GM21576 (cell line): Measurements from ENCODE around the gene PLOD3.

Experiments used
- ATAC-seq: cut with Tn5 transposase; IDR thresholded peaks from one replicate; pipeline ENCODE4 v1.9.1; 2021; ENCODE audit warnings: mild to moderate bottlenecking, moderate library complexity; ENCODE audit not compliant: unreplicated experiment

Gene PLOD3

DNA sequence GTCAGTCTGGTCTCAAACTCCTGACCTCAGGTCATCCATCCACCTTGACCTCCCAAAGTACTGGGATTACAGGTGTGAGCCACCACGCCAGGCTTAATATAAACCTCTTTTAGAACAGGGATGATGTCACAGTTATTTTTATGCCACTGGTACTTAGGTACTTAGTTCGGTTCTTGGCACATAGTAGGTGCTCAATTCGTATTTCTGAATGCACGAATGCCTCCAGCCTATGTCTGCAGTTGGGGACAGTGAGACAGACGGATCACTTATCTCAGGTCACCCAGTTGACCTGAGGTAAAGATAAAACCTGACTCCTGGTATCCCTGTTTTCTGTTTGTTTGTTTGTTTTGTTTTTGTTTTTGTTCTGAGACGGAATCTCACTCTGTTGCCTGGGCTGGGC is 31.2 kb downstream of the PLOD3 start:
- no peak for ATAC-seq

DNA sequence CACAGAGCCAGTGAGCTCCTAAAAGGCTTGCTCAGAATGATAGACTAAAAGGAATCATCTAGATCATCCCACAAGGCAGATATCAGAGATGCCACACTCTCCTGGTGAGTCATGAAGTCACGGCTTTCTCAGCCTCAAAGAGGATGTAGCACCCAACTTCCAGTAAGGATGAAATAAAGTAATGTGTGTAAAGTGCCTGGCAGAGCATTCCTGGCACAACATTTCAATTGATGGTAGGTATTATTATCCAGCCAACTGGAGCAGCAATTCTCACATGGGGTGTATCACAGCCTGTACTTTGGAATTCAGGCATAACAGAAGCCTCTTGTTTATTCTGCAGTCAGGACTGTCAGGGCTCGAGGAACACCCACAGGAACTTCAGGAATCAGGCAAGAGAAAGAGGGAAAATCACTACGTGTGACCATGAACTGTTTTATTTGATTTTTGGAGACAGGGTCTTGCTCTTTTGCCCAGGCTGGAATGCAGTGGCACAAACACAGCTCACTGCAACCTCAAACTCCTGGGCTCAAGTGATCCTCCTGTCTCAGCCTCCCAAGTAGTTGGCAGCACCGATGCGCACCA is 32.0 kb downstream of the PLOD3 start:
- ATAC-seq: no peak

DNA sequence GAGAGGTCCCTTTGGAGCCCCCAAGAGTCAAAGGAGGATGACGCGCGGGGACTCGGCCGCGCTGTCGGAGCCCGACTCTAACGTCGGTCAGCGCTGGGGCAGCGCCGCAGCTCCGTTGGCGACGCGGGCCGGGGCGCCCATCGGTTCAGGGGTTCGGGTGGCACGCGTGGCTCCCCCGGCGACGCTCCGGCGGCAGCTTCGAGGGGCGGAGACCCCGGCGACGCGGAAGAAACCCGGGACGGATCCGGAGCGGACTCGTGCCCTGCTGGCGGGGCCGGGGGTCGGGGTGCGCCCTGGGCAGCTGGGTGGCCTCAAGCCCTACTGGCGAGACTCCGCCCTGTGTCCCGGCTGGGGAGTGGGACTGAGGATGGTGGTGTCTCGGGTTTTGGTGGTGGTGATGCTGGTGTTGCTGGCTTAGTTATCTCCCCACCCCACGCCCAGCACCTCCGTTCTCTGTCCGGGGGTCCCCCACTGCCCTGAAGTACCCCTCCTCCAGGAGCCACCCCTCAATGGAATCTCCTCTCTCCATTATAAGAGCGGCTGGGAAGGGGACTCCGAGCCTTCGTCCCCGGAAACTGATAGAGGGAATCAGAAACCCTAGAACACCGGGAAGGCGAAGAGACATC is 37.1 kb downstream of the PLOD3 start, which contains the start of gene NAT16:
Gene NAT16 (minus strand): TSS at position 164 of the 626 bp plus-strand sequence. CDS start 5,486 bp downstream, outside the sequence.
- ATAC-seq: no peak

DNA sequence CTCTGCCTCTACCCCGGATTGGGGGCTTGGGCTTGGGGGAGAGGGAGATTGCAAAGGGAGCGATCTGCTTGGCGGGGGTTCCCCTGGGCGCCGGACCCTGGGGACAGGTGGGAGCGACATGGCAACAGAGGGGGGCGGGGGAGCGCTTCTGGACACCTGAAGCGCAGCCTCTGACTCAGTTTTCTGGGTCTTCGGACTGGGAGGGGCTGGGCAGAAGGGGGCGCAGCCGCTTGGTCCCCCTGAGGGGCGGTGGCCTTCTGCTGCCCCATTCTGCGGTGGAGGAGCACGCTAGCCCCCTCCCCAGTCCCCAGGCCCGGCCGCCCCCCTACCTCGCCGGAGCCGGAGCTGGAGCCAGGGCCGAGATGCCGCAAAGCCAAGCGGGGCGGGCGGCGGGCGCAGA is 37.7 kb downstream of the PLOD3 start:
- no peak for ATAC-seq

DNA sequence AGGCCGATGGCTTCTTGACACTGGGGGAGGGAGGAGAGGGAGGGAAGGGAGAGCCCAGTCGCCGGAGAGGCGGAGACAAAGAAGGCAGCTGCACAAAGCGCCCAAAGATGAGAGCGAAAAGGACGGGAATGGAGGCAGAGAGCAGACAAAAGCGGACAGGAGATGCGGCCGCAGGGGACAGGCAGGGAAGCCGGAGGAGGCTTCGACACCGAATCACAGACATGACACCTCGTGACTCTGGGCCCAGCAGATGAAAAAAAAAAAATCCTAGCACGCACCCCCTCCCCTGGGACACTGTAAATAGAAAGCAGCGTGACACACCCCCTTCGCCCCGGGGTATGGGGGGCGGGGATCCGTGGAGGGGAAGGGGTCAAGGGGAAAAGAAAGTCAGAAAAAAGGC is 38.3 kb downstream of the PLOD3 start:
- no peak for ATAC-seq

DNA sequence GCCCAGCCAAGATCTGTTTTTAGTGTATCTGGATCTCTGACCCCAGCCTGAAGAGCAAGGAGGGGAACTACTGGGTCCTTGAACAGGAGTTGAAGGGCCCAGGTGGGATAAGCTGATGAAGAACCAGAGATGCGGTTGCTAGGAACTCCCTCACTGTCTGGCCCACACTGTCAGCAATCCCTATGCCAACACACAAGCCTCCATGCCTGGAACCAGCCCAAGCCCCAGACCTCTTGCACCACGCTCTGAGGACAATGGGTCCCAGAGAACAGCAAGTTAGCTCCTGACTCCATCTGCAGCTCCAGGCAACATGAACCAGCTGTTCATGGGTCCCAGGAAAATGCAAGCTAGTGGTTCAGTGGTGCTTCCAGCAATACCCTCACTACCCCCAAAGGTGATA is 39.7 kb downstream of the PLOD3 start:
- ATAC-seq: no peak

DNA sequence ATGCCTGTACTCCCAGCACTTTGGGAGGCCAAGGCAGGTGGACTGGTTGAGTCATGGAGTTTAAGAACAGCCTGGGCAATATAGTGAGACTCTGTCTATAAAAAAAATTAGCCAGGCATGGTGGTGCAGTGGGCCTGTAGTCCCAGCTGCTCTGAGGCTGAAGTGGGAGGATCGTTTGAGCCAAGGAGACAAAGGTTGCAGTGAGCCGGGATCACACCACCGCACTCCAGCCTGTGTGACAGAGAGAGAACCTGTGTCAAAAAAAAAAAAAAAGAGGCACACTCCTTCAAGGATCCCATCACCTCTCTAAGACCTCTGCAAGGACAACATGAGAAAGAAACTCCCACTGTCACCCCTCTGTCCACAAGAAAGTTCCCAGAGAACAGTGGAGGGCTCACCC is 41.7 kb downstream of the PLOD3 start:
- ATAC-seq: no peak

DNA sequence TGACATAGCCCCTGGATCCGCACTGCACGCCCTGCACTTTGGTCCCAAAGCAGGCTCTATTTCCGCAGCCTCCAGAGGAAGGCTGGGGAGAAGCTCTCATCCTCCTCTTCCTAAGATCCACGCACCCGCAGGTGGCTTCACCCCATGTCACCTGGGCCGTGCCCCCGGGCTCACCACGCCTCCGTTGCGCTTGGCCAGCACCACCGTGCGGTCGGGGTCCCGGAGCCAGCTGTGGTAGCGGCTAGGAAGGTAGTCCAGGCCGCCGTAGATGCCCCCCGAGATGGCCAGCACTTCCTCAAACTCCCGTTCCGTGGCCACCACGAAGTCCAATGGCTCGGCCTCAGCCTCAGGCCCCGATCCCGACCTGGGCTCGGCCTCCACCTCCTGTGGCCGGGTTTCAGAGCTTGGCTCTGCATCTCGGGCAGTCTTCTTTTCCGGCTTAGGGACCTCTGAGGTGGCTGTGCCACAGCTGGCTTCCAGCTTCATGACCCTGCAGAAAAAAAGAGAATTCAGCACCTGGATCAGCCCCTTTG is 43.0 kb downstream of the PLOD3 start:
- ATAC-seq: no peak

DNA sequence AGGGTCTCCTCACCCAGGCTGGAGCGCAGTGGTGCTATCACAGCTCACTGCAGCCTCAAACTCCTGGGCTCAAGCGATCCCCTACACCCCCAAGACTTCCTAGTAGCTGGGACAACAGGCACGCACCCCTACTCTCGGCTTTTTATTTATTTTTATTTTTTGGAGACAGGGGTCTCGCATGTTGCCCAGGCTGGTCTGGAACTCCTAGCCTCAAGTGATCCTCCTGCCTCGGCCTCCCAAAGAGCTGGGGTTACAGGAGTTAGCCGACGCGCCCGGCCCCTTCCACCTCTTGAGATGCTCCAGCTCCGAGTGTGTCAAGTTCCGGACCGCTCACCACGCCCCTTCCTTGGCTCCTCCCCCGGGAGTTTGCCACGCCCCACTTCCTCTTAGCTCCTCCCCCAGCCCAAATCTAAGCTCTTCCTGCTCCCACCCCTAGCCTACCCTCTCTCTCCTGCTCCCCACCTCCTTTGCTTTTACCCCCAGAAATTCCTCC is 43.6 kb downstream of the PLOD3 start:
- no peak for ATAC-seq

DNA sequence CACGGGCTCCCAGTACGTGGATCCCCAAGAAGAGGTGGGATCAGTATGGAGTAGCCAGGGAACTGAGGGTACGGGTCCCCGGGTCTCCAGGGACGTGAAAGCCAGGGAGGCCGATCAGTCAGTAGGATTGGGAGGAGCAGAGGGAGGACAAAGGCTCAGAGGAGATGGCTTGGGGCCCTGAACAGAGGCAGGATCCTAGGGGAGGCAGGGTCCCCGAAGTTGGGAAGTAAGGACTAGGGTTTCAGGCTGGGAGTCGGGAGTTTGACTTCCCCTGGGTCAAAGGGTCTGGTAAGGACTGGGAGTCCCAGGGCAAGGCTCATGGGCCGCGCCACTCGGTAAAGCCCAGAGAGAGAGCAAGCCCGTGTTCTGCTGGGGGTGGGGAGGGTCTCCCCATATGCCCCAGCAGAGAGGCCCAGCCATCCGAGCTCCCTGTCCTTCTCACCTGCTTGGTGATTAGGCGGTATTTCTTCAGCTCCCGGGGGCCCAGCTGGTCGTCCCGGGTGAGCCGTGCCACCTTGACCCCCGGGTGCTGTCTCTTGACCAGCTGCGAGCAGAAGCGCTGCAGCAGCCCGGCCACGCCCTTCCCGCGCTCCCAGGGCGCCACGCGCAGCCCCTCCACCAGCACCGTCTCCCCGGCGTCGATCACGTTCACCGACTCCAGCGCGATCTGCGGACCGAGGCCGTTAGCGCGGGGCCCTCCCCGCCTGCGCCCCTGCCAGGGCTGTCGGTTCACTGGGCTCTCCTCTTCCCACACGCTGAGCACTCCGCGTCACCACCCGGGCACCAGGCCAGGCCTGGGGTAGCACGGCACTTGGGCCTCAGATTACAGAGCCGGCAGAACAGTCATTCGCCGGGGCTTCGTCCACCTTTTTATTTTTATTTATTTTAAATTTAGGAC is 44.3 kb downstream of the PLOD3 start:
- no peak for ATAC-seq

DNA sequence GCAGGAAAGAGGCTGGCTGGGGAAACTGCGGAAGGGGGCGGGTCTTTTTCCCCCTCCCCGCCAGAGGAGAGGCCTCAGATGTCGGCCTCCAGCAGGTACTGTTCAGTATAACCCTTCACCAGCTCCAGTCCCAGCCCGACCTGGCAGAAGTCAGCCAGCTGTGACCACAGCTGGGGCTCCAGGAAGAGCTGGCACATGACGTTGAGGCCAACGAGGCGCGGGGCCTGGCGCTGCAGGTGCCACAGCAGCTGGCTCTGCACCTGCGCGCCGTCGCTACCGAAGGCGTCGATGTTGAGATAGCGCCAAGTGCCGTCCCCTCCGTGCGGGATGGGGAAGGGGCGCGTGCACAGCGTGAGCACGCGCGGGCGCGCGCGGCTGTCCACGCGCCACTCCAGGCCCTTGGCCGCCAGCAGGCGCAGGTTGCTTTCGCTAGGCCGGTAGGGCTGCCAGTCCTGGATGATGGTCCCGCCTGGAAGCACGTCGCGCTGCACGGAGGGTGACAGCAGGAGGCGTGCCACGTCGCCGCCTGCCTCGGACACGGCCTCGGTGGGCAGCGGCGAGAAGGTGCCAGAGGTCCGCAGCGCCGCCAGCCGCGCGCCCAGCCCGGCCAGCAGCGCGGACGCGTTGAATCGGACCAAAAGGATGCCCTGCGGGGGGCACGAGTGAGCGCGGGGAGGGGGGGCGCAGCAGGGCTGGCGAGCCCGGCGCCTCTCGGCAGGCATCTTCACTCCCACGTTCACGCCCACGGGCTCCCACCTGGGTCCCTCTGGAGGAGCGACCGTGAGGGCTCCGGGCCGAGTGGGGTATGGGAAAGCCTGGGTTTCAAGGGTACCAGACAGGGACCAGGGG is 45.2 kb downstream of the PLOD3 start:
- no peak for ATAC-seq

DNA sequence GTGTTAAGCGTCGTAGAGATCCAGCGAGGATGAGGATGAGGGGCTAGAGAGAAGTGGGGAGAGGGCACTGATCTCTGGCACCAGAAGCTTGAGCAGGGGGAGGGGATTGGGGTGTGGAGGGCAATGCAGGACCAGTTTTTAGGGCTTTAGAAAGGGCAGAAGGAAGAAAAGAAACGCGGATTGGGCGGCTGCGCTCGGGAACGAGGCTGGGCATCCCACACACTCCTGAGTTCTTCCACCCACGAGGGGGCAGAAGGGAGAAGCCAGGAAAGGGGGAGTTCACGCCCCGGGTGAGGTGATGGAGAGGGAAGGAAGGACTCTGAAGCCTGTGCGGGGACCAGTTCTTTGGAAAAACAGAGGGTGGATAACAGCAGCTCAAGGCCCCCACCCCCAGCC is 45.9 kb downstream of the PLOD3 start:
- ATAC-seq: no peak

DNA sequence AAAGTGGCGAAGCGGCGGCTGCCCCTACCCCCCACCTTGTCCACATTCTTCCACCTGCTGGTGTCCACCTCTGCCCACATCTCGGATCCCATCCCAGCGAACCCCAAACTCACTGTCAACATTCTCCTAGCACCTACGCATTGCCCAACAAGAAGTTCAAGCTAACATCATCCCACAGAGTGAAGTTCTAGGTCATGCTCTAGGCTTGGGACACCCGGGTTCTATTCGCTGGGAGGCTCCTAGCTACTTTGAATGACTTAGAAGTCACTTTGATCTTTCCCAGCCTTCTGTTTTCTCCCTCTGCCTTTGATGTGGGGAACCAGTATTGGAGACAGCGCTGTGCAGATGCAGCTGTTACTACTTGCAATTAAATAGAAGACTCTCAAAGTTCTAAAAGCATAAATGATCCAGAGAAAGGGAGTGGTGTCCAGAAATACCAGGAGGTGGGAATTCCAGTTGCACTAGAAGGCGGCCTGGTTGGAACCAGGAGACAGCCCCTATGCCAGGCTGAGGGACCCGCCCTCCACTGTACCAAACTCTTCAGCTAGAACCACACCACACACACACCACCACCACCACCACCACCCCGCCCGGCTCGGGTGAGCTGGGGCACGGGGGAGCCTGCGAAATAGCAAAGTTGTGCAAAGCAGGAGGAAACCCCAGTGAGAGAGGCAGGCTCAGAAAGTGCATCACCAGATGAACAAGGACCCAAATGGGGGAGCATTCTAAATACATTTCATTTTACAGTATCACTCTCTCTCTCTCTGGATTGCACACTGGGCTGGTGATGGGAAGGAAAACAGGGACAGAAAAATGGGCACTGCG is 46.6 kb downstream of the PLOD3 start:
- no peak for ATAC-seq

DNA sequence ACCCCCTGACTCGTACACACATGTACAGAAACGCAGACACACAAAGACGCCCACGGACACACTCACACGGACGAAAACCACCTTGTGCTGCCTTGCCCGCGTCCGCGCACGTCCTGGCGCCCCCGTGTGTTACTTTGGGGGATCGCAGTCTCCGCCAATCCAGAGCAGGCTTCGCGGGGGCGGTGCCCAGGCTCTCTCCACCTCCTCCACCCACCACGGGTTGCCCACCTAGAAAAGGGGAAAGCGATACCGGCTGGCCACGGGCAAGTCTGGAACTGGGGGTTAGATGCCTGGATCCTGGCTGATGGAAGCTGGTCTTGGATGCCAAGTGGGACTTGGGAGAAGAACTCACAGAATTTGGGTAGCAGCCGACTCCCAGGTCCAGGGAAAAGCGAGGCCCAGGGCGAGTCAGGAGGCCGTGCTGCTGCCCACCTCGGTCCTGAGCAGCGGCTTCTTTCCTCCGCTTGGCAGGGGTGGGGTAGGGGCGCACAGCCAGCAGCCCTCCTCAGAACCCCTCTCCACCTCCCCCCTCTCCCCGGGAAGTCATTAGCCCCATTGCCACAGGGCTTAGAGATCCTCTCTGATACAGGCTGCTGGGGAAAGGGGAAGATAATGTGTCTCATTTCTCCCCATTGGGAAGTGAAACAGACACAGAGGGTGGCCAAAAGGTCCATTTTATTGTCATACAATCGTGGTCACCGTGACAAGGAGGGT is 47.4 kb downstream of the PLOD3 start:
- no peak for ATAC-seq

DNA sequence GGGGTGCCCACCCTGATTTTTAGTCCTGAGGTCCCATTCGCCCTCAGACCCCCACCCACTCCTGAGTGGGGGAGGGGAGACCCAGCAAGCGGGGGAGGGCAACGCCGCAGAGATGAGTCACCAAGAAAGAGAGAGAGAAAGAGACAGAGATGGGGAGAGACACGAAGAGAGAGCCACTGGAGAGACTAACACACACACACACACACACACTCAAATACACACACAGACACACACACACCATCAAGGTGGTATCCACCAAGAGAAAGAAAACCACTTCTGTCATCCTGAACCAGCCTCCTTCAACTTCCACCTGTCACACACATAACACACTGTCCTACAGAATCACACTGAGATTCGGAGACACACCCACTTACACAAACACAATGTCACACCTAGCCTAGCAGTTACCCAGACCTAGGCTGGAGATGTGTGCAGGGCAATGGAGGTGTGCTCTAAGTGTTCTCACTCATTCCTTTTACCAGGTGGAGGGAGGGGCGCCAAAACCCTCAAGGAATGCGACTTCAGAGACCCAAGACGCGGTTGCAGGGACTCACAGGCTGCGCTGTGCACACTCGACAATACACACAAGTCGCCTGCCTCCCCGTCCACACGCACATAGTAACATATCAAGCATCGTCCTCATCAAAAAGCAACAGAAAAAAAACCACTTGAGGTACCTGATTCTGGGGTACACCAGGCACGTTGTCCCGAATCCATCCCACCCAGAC is 48.1 kb downstream of the PLOD3 start:
- no peak for ATAC-seq

DNA sequence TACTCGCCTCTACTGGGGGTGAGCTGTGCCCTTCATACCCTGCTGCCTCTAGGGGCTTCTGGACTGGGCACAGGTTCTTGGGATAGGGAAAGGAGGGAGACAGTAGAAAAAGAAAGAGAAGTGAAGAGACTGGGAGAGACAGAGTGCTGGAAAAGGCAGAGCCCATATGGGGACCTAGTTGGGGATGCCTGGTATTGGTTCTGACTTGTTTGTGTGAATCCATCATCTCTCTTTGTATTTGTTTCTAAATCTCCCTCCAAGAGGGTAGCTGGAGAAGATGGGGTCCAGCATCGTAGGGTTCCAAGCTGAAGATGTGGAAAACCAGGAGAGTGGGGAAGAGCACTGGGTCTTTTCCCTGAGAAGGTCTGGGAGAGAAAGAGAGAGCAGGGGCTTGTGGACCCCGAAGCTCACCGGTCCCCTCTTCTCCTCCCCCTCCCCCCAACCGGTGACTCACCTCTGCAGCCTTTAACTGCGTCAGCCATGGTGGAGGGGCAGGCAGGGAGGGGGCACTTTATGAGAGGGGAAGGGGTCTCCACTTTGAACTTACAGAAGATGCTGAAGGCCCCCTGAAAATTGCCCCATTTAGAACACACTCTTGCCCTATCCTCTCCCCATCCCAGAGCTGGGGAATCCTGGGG is 48.9 kb downstream of the PLOD3 start:
- no peak for ATAC-seq

DNA sequence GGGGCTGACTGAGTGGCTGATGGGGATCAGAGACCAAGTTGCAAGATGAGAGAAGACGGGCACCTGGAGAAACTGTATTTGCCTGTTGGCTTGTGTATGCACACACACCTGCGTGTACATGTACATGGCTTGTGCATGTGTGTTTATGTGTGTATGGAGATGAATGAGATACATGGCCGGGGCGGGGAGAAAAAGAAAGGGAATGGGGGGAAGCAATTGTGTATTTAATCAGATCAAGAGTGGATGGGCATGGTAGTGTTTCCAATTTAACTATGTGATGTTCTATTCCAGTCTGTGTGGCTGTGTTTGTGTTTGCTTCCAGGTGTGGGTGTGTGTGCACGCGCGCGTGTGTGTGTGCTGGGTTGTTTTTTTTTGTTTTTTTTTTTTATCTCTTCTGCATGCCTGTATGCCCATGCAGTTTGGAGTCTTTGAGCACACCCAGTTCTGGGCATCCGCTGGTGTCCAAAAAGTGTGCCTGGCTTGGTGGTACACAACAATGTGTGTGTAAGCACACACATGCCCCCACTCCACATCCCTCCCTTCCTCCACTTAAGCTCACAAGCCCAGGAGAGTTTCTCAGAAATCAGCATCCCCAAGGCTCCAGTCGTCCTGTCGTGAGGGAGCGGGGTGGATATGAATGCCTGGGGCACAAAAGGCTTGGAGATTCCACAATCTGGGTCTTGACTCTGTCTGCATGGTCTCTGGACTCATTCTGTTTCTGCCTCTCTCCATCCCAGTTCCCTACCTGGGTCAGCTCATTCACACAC is 49.6 kb downstream of the PLOD3 start:
- no peak for ATAC-seq
